Activated CD8-positive, alpha-beta memory T cell treated with anti-CD3 and anti-CD28 coated beads, Interleukin-2, amount 50 U/mL, for 48 hours (primary cell): ENCODE results near the gene MRPL20.
"Not testable (repeated sequence)": the region's sequence is repeated elsewhere in the genome, so short reads cannot be mapped to it uniquely, and the experiment has no call there.

Experiments used
- DNase-seq: peaks from one replicate; pipeline ENCODE4 v3.0.0-alpha.2; 2020

The MRPL20 gene

DNA sequence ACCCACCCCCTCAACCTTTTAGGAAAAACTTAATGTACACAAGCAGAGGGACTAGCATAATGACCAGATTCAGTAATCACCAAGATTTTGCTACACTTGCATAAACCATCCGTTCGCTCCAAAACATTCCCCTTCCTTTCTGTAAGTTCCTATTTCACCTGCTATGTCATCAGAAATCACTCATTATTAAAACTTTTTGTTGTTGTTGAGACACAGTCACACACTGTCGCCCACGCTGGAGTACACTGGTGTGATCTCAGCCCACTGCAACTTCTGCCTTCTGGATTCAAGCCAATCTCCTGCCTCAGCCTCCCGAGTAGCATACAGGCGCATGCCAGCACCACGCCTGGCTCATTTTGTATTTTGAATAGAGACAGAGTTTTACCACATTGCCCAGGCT is 3.4 kb downstream of the MRPL20 start:
- DNase-seq = no peak

DNA sequence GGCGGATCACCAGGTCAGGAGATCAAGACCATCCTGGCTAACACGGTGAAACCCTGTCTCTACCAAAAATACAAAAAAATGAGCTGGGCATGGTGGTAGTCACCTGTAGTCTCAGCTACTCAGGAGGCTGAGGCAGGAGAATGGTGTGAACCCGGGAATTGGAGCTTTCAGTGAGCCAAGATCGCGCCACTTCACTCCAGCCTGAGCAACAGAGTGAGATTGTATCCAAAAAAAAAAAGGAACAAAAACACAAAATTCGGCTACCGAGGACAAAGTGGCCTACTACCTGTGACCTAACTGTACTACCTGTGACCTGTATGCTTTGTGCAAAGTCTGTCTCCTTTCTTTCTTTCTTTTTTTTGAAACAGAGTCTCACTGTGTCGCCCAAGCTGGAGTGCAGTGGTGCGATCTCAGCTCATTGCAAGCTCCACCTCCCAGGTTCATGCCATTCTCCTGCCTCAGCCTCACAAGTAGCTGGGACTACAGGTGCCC is 4.1 kb downstream of the MRPL20 start:
- not testable (repeated sequence) for DNase-seq

DNA sequence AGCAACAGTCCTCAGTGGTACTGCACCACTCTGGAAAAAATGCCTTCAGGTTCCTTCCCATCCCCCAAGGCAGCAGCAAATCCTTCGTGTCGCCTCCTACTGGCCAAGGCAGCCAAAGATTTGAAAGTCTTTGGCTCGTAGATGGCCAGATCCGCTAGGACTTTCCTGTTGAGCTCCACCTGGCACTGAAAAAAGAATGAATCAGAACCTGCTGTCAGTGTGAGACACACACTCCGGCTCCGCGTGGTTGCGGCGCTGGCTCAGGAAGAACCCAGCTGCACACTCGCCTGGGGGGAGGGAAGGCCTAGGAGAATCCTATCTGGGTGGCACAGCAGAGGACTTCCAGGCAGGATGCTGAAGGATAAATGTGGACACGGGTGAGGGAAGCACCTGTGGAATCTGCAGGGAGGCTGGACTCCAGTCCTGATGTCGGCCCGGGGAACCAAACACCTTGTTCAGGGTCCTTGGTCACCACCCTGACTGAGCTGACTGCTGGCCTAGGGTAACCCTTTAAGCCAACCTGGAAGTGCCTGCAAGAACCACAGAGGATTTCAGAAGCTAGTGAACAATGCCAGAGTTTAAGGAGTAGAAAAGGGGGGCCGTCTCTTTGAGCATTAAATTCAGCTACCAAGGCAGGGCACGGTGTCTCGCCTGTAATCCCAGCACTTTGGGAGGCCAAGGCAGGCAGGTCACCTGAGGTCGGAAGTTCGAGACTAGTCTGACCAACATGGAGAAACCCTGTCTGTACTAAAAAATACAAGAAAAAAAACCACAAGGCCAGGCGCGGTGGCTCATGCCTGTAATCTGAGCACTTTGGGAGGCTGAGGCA is 4.8 kb downstream of the MRPL20 start:
- DNase-seq = peak; percentile 67

DNA sequence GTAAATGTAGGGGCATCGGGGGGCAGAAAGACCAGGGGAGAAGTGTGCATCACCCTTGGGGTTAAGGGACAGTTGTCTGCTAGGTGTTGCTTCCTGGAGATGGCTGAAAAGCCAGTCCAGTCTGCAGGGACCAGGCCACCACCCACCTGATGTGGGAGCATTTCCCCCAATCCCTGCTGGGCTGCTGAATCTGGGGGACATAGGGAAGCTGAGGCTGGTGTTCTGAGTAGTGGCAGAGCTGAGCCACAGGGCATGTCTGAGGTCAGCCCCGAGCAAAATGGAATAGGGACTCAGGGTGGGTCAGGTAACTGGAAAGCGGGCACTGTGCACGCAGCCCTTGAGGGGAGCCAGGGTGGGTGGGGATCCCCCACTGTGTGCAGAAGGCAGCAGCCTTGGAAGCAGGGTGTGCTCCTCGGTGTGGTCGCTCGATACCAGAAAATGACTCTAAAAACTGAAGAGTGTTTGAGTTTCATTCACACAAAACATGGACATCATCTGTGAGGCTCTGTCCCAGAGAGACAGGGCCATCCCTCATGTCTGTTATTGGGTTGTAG is 5.6 kb downstream of the MRPL20 start:
- DNase-seq = no peak

GRCh38 chr1:1400576-1401456 is 6.3 kb downstream of the MRPL20 start:
- no peak for DNase-seq

GRCh38 chr1:1399872-1400575 is 7.1 kb downstream of the MRPL20 start:
- no peak for DNase-seq

DNA sequence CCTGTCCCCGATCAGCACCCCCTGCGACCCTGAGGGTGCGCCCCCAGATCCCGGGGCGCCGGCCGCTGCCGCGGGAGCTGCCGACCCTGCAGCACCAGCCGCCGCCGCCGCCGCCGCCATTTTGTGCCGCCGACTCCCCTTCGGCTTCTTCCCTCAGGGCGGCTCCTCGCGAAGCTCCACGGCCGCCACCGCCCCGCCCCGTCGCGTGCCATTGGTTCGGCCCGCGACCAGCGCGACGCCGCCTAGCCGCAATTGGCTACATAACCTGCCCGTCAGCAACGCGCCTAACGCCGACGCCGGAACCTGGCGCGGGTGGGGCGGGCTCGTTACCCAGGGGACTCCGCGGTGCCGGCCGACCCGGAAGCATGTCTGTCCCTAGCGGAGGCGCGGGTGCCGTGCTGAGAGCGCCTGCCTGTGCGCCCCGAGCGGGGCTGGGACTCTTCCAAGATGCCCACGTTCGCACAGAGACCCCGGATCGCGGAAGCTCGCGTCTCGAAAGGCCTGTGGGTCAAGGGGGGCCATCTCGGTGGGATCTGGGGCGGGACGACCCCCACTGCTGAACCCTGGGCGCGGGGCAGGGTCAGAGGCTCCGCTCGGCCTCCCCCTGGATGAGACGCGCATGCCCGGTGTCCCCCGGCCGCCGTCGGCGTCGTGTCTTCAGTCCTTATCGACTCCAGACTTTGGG is 7.8 kb downstream of the MRPL20 start, which contains the start of gene CCNL2:
Gene CCNL2 (minus strand): TSS at position 149 of the 685 bp plus-strand sequence. CDS start 29 bp downstream, at position 120.
- peak; percentile 99 for DNase-seq

GRCh38 chr1:1398677-1399186 is 8.4 kb downstream of the MRPL20 start:
- no peak for DNase-seq

GRCh38 chr1:1397839-1398523 is 9.1 kb downstream of the MRPL20 start:
- DNase-seq = no peak

DNA sequence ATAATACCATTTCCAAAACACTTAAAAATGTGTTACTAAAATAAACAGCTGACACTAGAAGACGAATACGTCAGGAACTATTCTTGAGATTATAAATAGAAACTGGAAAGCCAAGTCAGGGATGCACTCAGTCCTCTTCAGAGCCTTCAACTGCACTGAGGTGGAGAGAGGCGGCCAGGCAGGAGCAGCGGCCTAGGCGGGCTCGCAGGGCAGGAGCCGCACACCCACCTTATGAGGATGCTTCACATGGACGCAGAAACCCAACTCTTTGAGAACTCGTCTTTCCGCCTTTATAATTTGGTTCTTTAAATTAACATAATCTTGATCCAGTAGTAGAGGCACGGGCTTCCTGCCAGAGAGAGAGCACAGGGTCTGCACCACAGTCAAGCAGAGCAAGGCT is 11.9 kb downstream of the MRPL20 start:
- no peak for DNase-seq

GRCh38 chr1:1394116-1394515 is 13.0 kb downstream of the MRPL20 start:
- no peak for DNase-seq

GRCh38 chr1:1393428-1393827 is 13.7 kb downstream of the MRPL20 start:
- no peak for DNase-seq

GRCh38 chr1:1393014-1393413 is 14.1 kb downstream of the MRPL20 start:
- DNase-seq = no peak

DNA sequence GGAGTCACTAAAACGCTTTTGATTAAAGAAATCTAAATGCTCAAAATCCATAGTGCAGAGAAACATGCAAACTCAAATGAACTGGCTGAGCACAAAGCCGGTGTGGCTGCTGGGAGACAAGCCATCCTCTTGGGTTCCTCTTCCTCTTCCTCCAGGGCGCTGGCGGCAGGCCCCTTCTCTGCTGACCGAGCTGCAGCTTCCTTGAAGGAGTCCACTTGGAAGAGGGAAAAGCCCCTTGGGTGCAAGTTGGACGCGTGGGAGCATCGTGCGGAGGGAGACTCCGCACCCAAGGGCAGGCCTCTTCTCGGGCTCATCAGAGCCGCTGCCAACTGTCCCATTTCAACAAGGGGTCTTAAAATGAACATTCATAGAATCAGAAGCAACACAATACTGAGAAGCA is 15.9 kb downstream of the MRPL20 start:
- DNase-seq = no peak

- DNase-seq = no peak
Measured at GRCh38 chr1:1390675-1391074, 16.4 kb downstream of the MRPL20 start.

- no peak for DNase-seq
Measured at GRCh38 chr1:1388078-1388472, 19.0 kb downstream of the MRPL20 start.

DNA sequence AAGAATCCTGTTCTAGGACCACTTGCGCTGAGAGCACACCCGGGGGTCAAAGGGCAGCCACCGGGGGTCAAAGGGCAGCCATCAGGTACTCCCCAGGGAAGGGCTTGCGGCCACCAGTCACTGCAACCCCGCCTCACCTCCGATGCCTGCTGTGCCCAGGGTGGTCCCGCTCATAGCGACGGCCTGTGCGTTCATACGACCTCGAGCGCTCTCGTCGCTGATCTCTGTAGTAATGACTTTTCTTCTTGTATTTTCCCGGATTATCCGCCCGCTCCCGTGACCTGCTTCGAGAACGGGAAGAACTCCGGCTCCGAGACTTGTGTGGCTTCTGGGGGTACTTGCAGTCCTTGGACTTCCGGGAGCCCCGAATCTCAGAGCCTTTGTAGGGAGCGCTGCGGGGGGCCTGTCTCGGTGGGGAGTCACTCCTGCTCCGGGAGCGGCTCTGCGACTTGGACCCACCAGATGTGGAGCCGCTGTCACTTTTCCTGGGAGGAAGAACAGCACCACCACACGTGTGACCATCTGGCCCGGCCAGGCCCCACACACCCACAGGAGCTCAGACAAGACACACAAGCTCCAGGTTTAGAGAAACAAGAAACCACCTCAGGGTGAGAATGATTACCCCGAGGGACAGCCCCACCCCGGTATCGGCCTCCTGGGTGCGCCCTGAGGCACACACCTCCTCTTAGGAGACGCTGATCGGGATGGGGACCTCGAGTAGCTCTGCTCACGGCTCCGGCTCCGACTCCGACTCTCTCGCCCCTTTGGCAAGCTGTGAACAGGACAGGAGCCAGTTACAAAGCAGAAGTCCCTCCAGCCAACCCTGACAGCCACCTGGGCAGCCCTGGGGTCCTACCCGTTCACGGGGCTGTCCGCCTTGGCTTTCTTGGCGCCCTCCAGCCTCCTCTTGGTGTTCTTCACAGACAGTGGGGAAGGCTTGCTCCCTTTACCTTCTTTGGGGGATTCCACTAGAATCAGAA is 19.7 kb downstream of the MRPL20 start:
- DNase-seq = no peak

DNA sequence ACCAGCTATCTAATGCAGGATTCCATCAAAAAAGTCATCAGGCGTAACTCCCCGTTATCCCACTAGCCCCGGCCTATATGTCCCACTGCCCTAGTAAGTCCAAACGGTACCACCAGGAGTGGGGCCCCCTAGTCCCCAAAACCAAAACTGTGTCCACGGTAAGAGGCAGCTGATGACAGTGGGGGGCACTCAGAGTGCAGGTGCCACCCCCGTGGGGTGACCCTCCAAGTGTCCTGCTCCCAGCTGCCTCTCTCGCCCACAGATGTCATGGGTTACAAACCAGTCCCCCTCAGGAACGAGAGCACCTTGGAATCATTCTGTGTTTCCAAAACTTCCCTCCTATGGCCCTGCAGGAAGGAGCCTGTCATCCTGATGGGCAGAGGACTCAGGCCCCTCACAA is 21.2 kb downstream of the MRPL20 start:
- no peak for DNase-seq

DNA sequence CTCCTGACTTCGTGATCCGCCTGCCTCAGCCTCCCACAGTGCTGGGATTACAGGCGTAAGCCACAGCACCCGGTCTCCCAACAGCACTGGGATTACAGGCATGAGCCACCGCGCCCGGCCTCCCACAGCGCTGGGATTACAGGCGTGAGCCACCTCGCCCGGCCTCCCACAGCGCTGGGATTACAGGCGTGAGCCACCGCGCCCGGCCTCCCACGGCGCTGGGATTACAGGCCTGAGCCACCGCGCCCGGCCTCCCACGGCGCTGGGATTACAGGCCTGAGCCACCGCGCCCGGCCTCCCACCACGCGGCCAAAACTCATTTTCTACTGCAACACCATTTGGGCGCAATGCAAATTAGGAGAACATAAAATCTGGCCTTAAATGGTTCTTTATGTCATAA is 21.8 kb downstream of the MRPL20 start:
- DNase-seq = not testable (repeated sequence)

DNA sequence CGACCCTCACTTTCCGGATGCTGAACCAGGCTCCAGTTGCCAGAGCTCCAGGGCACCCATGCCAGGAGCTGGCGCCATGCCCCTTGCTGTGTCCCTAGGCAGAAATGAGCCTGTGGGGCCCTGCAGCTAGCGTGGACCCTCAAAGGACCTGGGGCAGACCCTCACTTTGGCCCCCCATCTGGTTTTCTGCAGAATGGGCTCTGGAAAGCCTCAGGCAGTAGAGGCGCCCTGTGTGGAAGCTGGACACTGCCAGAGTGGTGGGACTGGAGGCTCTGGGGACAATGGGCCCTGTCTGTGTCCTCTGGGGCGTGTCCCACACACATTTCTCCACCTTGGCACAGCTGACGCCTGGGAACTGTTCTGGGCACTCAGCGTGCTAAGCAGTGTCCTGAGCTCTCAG is 25.8 kb downstream of the MRPL20 start:
- DNase-seq = no peak
